ENCODE results near the gene ATP6V0A4. TPM values are rescaled to one million over a fixed set of nuclear protein-coding genes. Genes with fewer than 3 reads are reported as not detected.

ATP6V0A4 gene
- total RNA-seq, 6 experiments from 2014 or later: not detected

DNA sequence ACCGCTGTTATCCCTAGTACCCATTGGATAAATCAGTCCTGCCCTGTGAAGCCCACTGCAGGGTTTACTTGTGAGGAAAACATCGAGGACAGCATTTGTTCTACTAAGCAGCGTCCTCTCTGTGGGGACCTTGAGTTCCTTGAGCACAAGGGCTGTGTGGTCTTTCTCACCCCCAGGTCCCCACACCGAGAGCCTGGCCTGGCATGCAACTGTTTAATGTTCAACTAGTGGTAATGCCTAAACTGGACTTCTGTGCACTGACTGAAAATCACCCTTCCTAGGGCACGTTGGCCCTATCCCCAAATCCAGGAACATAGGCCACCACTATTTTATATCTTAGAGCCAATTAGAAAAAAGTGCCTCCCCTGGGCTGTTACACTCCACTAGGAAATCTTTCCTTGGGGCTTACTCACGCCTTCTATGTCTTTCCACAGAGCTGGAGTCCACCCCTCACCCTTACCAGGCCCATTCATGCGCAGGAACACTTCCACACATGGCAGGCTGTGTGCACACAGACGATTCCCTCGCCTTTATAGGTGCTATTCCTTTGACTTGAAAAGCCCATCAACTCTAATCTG is 1.9 kb downstream of the ATP6V0A4 start:
- Histone ChIP-seq H3K4me1 (no peaks in the 10 kb centered on the region), H3K27ac (no peak overlapping the region), H3K27me3 (no peaks in the 10 kb centered on the region), H3K4me3 (no peak overlapping the region), H3K9me3 (no peaks in the 10 kb centered on the region), H3K36me3 (no peaks in the 10 kb centered on the region)
- no peak for TF ChIP-seq POLR2A (IDR thresholded peaks at IDR 0.05)
- TF ChIP-seq, protein P1, sequence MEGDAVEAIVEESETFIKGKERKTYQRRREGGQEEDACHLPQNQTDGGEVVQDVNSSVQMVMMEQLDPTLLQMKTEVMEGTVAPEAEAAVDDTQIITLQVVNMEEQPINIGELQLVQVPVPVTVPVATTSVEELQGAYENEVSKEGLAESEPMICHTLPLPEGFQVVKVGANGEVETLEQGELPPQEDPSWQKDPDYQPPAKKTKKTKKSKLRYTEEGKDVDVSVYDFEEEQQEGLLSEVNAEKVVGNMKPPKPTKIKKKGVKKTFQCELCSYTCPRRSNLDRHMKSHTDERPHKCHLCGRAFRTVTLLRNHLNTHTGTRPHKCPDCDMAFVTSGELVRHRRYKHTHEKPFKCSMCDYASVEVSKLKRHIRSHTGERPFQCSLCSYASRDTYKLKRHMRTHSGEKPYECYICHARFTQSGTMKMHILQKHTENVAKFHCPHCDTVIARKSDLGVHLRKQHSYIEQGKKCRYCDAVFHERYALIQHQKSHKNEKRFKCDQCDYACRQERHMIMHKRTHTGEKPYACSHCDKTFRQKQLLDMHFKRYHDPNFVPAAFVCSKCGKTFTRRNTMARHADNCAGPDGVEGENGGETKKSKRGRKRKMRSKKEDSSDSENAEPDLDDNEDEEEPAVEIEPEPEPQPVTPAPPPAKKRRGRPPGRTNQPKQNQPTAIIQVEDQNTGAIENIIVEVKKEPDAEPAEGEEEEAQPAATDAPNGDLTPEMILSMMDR (IDR thresholded peaks at IDR 0.05): no peak
- DNase-seq (no peak), ATAC-seq (no peak)
- 65% methylated on average over 9 of the region's 9 CpGs for WGBS (ENCODE audit: insufficient coverage, low coverage, low lambda C conversion rate, missing lambda C conversion rate)
- intact Hi-C loops (cut with DNase I): no loop called here

DNA sequence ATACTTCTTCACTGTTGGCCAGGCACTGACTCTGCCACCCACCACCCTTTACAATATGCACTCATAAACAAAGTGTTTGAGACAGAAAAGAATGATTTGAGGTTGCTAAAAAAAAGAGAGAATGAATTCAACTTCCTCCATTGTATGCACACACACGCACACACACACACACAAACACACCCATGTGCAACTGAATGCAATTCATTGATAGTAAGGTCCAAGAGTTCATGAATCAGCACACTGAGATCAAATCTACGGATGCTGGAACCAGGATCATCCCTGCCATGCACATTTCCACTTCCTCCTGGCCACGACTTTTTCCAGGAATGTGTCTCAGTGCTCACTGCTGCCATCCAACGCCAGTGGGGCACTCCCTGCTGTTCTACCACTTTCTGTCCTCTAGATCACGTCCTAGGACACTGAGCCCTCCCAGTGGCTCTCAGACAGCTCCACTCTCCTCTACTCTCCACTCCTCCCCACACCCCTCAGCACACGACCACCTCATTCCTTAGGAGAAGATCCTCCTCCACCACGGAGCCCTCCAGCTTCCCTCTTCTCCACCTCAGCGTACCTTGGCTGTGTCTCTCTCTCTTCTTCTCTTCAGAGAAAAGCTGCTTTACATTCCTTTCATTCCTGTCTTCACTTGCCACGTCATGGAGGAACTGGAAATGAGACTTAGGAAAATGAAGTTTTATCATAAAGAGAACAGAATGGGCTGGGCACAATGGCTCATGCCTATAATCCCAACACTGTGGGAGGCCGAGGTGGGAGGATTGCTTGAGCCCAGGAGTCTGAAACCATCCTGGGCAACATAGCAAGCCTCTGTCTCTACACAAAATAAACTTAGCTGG is 12.2 kb downstream of the ATP6V0A4 start:
- H3K27me3 ChIP-seq: no peaks in the 10 kb centered on the region
- no peak for DNase-seq
- 33% methylated on average over 10 of the region's 10 CpGs for WGBS (ENCODE audit: insufficient coverage, low coverage, low lambda C conversion rate, missing lambda C conversion rate)
- intact Hi-C loops (cut with DNase I): no loop called here
- H3K4me3 ChIP-seq: no peak overlapping the region
- no peaks in the 10 kb centered on the region for H3K36me3 ChIP-seq
- no peaks in the 10 kb centered on the region for H3K9me3 ChIP-seq
- H3K27ac ChIP-seq: no peak overlapping the region
- no peaks in the 10 kb centered on the region for H3K4me1 ChIP-seq
- TF ChIP-seq POLR2A (IDR thresholded peaks at IDR 0.05): no peak
- TF ChIP-seq, protein P1 (IDR thresholded peaks at IDR 0.05): no peak
- ATAC-seq: no peak

- no peaks in the 10 kb centered on the region for H3K9me3 ChIP-seq
- no peak overlapping the region for H3K27ac ChIP-seq
- H3K27me3 ChIP-seq: no peaks in the 10 kb centered on the region
- H3K4me3 ChIP-seq: no peak overlapping the region
- intact Hi-C loops (cut with DNase I): no loop called here
- no peak for ATAC-seq
- DNase-seq: no peak
- H3K4me1 ChIP-seq: no peaks in the 10 kb centered on the region
- 46% methylated on average over 3 of the region's 4 CpGs for WGBS (ENCODE audit: insufficient coverage, low coverage, low lambda C conversion rate, missing lambda C conversion rate)
- no peak for TF ChIP-seq POLR2A (IDR thresholded peaks at IDR 0.05)
- TF ChIP-seq, protein P1 (IDR thresholded peaks at IDR 0.05): no peak
- H3K36me3 ChIP-seq: no peaks in the 10 kb centered on the region
Observed at GRCh38 chr7:138784692-138785091, 13.3 kb downstream of the ATP6V0A4 start.

- intact Hi-C loops (cut with DNase I): no loop called here
- no peaks in the 10 kb centered on the region for H3K4me1 ChIP-seq
- no peaks in the 10 kb centered on the region for H3K27me3 ChIP-seq
- H3K4me3 ChIP-seq: no peak overlapping the region
- no peak for DNase-seq
- H3K36me3 ChIP-seq: no peaks in the 10 kb centered on the region
- H3K9me3 ChIP-seq: no peaks in the 10 kb centered on the region
- WGBS (ENCODE audit: insufficient coverage, low coverage, low lambda C conversion rate, missing lambda C conversion rate): 68% methylated on average over 2 of the region's 2 CpGs
- H3K27ac ChIP-seq: no peak overlapping the region
- TF ChIP-seq, protein P1 (IDR thresholded peaks at IDR 0.05): no peak
- TF ChIP-seq POLR2A (IDR thresholded peaks at IDR 0.05): no peak
- no peak for ATAC-seq
Observed at GRCh38 chr7:138781004-138781403, 17.0 kb downstream of the ATP6V0A4 start.
